Measurements from ENCODE around the gene IGLON5. TPM values are rescaled to one million over a fixed set of nuclear protein-coding genes. Genes with fewer than 3 reads are reported as not detected.

Gene IGLON5
- total RNA-seq, 1 donor from 2014 or later, result 18.0 TPM

- TF ChIP-seq CTCF (conservative IDR thresholded peaks at IDR 0.05), result no peak
- H3K4me1 Mint-ChIP-seq (ENCODE audit: unreplicated experiment), result no peaks in the 10 kb centered on the region
- no peak overlapping the region for H3K27ac Mint-ChIP-seq
- H3K27me3 Mint-ChIP-seq, result peaks cover 16% of the 10 kb centered on the region
- DNase-seq (ENCODE audit: extremely low spot score, unreplicated experiment), result no peak
- no peak overlapping the region for H3K4me3 Mint-ChIP-seq
- H3K36me3 Mint-ChIP-seq, result no peaks in the 10 kb centered on the region
- no peaks in the 10 kb centered on the region for H3K9me3 Mint-ChIP-seq
These were observed 14.0 kb upstream of the IGLON5 start for GRCh38 chr19:51297406-51297805.

GRCh38 chr19:51301266-51301665, 10.2 kb upstream of the IGLON5 start:
- Mint-ChIP-seq H3K4me1 (ENCODE audit: unreplicated experiment) (no peaks in the 10 kb centered on the region), H3K9me3 (no peaks in the 10 kb centered on the region), H3K36me3 (no peaks in the 10 kb centered on the region), H3K27me3 (peaks cover 10% of the 10 kb centered on the region), H3K4me3 (no peak overlapping the region), H3K27ac (no peak overlapping the region)
- DNase-seq (ENCODE audit: extremely low spot score, unreplicated experiment), result no peak
- no peak for TF ChIP-seq CTCF (conservative IDR thresholded peaks at IDR 0.05)

GRCh38 chr19:51305479-51305878, 6.0 kb upstream of the IGLON5 start:
- H3K27ac Mint-ChIP-seq, result no peak overlapping the region
- peaks cover 9% of the 10 kb centered on the region for H3K4me1 Mint-ChIP-seq (ENCODE audit: unreplicated experiment)
- no peak for TF ChIP-seq CTCF (conservative IDR thresholded peaks at IDR 0.05)
- peaks cover 45% of the 10 kb centered on the region for H3K27me3 Mint-ChIP-seq
- no peak for DNase-seq (ENCODE audit: extremely low spot score, unreplicated experiment)
- H3K4me3 Mint-ChIP-seq, result no peak overlapping the region
- no peaks in the 10 kb centered on the region for H3K36me3 Mint-ChIP-seq
- H3K9me3 Mint-ChIP-seq, result peaks cover 7% of the 10 kb centered on the region

- no peaks in the 10 kb centered on the region for H3K9me3 Mint-ChIP-seq
- H3K27me3 Mint-ChIP-seq, result peaks cover 16% of the 10 kb centered on the region
- no peak for TF ChIP-seq CTCF (conservative IDR thresholded peaks at IDR 0.05)
- H3K36me3 Mint-ChIP-seq, result no peaks in the 10 kb centered on the region
- peaks cover 25% of the 10 kb centered on the region for H3K4me1 Mint-ChIP-seq (ENCODE audit: unreplicated experiment)
- no peak for DNase-seq (ENCODE audit: extremely low spot score, unreplicated experiment)
- no peak overlapping the region for H3K4me3 Mint-ChIP-seq
- no peak overlapping the region for H3K27ac Mint-ChIP-seq
These were observed 5.2 kb downstream of the IGLON5 start for GRCh38 chr19:51316688-51317087.

- Mint-ChIP-seq H3K27me3 (peaks cover 13% of the 10 kb centered on the region), H3K9me3 (no peaks in the 10 kb centered on the region), H3K36me3 (no peaks in the 10 kb centered on the region), H3K4me1 (ENCODE audit: unreplicated experiment) (peaks cover 22% of the 10 kb centered on the region), H3K27ac (no peak overlapping the region), H3K4me3 (no peak overlapping the region)
- no peak for DNase-seq (ENCODE audit: extremely low spot score, unreplicated experiment)
- no peak for TF ChIP-seq CTCF (conservative IDR thresholded peaks at IDR 0.05)
These were observed 5.9 kb downstream of the IGLON5 start for GRCh38 chr19:51317376-51317775.

- no peak for DNase-seq (ENCODE audit: extremely low spot score, unreplicated experiment)
- TF ChIP-seq CTCF (conservative IDR thresholded peaks at IDR 0.05), result no peak
- Mint-ChIP-seq H3K27me3 (peaks cover 14% of the 10 kb centered on the region), H3K4me3 (no peak overlapping the region), H3K27ac (no peak overlapping the region), H3K4me1 (ENCODE audit: unreplicated experiment) (peaks cover 19% of the 10 kb centered on the region), H3K9me3 (no peaks in the 10 kb centered on the region), H3K36me3 (no peaks in the 10 kb centered on the region)
These were observed 6.5 kb downstream of the IGLON5 start for GRCh38 chr19:51317968-51318367.
